ENCODE data around the gene TUSC2.
A peak's percentile ranks its signal among the peaks of the same experiment; 100 is the strongest.
"Not testable (repeated sequence)": the region's sequence is repeated elsewhere in the genome, so short reads cannot be mapped to it uniquely, and the experiment has no call there.

TUSC2 gene

GRCh38 chr3:50318615-50319014 is 9.4 kb downstream of the TUSC2 start:
- no peak for DNase-seq (ENCODE audit: low read depth in 3 of 3)

DNA sequence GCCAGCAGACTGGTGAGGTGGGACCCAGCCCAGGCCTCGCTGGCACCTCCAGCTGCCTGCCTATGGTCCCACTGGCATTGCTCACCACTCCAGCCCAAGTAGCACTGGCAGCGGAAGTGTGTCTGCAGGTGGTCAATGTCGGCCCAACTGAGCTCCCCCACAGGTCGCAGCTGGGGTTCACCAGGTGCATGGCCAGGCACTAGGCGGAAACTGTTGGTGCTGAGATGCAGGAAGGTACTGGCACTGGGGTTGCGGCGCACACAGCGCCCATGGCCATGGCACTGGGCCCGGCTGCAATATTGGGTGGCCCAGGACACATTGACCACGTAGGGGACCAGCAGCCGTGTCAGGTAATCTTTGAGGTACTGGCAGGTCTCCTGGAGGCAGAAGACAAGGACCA is 9.9 kb downstream of the TUSC2 start:
- no peak for DNase-seq (ENCODE audit: low read depth in 3 of 3)

DNA sequence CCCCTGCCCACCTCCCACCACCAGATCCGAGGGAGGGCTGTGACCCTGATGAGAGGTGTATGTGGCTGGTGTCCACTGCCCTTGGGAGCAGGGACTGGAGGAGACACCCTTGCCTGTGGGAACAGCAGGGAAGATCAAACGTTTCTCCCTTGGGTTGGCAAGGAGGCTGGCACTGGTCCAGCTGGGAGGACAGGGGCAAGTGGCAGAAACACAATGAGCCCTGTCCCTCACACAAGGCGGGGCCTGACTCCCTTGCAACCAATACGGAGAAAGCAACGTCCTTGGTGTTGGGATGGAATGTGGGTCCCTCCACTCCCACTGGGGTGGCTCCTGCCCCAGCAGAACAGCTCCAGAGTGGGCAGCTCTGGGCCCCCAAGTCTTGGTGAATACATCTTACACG is 10.7 kb downstream of the TUSC2 start:
- no peak for DNase-seq (ENCODE audit: low read depth in 3 of 3)

DNA sequence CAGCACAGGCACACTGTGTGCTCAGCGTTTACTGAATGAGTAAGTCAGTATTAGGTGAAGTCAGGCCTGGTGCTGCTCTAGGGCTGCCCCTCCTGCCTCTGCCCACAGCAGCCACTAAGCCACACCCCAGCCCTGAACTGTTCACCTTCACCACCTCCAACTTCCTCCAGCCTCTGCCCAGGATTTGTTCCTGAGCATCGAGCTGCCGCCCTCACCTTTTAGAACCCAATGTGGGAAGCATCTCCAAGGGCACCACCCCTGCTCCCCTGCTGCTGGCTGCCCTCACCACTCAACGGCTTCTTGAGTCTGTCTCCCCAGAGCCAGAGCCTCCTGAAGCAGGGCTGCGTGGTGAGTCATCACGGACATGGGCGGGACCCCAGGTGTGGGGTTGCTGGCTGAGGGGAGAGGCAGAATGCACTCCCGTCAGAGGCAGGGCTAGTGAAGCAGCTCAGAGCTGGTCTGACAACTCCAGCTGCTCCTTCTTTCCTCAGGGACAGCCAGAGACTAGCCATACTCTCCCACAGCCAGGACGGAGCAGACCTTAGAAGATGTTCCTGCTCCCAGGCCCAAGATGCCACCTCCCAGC is 11.3 kb downstream of the TUSC2 start:
- DNase-seq (ENCODE audit: low read depth in 3 of 3): peak in 1 of 3 experiments; percentile 62

- DNase-seq (ENCODE audit: low read depth in 3 of 3): no peak
Measured at GRCh38 chr3:50314816-50315215, 13.2 kb downstream of the TUSC2 start.

DNA sequence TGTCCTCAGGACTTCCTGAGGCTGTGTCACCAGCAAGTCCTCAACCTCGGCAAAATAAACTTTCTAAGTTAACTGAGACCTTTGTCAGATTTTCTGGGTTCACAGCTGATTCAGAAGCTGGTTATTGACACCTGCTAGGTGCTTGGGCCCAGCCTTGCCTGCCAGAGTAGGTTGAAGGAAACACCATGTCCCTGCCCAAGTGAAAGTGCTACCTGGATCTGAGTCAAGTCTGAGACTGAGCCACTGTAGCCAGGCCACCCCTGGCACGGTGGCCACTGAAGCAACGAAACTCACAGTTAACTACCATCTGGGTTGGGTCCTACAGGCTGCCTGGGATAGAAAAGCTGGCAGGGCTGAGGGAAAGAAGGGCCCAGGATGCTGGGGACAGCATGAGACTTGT is 13.7 kb downstream of the TUSC2 start:
- no peak for DNase-seq (ENCODE audit: low read depth in 3 of 3)

DNA sequence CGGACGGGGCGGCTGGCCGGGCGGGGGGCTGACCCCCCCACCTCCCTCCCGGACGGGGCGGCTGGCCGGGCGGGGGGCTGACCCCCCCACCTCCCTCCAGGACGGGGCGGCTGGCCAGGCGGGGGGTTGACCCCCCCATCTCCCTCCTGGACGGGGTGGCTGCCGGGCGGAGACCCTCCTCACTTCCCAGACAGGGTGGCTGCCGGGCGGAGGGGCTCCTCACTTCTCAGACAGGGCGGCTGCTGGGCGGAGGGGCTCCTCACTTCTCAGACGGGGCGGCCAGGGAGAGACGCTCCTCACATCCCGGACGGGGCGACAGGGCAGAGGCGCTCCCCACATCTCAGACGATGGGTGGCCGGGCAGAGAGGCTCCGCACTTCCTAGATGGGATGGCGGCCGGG is 16.0 kb downstream of the TUSC2 start:
- not testable (repeated sequence) for DNase-seq (ENCODE audit: low read depth in 3 of 3)

DNA sequence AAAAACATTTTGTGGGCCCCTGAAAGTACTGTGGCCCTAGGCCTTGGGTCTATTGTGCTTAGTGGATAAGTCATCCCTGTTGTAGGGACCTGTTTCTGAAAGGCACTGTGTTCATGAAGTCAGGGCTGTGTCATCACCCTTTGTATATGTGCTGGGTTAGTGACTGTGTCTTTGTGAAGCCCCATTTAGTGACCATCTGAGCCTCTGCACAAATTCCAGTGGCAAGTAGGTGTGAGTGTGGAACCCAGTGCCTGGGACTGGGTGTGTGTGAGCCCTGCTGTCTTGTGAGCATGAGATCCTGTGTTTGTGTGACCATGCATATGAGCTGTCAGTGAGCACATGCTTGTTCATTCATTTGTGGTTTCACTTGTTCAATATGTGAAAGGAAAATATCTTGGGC is 23.4 kb downstream of the TUSC2 start:
- DNase-seq (ENCODE audit: low read depth in 3 of 3): no peak

- no peak for DNase-seq (ENCODE audit: low read depth in 3 of 3)
Measured at GRCh38 chr3:50303013-50303815, 24.8 kb downstream of the TUSC2 start, which contains the start of gene HYAL1. Gene HYAL1 (minus strand): TSS chr3:50303574. CDS start chr3:50302956, 618 bp downstream.

DNA sequence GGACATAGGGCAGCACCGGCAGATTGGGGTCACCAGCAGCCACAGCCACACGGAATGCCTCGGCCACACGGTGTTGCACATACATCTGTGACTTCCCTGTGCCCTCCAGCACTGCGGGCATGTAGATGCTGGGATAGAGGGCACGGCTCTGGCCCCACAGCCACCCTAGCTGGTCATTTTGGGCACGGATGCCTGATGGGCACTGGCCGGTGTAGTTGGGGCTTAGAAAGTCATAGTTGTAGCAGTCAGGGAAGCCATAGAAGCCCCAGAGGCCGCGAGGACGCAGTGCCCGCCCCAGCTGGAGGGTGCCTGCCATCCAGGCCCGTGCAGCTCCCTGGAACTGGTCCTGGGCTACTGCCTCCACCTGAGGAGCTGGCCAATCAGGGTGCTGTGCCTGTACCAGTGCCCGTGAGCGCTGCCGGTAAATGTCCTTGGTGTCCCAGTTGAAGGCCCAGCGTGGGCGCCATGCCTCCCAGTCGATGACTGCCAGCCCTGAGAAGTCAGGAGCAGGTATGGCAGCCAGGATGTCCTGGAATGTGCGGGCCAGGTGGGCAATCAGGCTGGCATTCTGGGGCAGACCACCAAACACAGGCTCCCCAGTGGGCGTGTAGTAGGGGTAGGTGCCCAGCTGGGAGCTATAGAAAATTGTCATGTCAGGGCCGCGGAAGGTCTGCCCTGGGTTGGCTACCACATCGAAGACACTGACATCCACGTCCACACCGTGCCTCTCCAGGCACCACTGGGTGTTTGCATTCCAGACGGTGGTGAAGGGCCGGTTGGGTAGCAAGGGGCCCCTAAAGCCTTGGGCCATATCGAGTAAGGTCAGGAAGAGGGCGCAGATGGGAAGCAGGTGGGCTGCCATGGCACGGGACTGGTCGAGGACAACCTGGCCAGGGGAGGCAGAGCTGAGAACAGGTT is 25.7 kb downstream of the TUSC2 start:
- DNase-seq (ENCODE audit: low read depth in 3 of 3): no peak

DNA sequence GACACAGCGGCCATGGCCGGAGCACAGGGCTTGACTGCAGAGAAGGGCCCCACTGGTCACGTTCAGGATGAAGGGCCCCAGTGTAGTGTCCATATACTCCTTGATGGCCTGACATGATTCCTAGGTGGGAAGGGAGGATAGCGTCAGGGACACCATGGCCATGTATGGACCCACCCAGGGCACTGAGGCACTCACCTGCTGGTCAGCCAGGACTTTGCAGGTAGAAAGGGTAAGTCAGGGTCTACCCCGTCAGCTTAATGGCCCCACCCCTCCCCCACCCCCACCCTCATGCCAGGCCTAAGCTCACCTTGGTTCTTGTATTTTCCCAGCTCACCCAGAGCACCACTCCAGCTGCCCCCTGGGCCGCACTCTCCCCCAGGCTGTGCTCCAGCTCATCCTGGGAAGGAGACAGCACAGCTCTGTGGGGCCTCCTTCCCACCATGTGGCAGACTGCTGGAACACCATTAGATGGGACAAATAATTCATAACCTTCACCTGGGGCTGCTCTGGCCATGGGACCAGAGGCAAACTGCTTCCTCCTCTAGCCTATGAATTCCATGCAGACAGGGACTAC is 27.3 kb downstream of the TUSC2 start:
- no peak for DNase-seq (ENCODE audit: low read depth in 3 of 3)

DNA sequence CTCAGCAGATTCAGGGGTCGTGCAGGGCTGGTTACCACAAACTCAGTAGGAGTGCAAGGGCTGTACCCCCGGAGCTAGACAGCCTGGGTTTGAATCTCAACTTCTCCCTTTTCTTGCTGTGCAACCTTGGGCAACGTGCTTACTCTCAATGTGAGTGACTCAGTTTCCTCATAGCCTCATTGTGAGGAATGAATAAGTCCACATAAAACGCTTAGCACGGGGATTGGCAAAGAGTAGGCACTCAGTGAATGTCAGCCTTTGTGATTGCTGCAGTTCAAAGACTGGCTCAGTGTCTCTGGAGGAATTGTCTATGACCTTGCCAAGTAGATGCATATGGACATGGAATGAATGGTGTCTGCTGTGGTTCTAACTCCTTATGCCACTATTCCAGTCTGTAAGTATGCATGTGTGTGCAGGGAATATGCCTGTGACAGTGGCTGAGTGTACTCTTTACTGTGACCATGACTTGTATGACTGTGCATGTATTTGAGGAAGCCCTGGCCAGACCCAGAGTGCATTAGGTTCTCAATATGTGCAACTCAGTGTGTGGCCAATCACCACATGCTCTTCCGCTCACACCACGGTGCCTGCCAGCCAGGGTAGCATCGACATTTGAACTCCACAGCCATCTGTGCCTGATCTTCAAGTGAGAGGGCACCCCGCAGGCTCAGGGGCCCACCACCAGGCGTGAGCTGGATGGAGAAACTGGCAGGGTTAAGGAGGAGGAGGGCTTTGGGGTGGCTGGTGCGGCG is 27.9 kb downstream of the TUSC2 start:
- no peak for DNase-seq (ENCODE audit: low read depth in 3 of 3)

DNA sequence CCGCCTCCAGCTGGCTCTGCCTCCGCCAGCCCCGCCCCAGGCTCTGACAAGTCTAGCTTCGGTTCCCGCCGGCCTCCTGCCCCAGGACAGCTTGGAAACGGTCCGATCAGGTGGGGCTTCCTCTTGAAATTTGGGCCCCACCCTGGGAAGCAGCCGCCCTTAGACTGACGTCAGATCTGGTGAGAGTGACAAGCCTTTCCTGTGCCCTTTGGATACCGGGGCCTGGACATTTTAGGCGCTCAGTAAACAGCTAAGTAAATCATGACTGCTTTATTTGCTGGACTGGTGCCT is 28.4 kb downstream of the TUSC2 start:
- DNase-seq (ENCODE audit: low read depth in 3 of 3): no peak

- DNase-seq (ENCODE audit: low read depth in 3 of 3): peak; percentile 97 to 99 (median 98)
Measured at GRCh38 chr3:50298836-50299637, 29.0 kb downstream of the TUSC2 start, which contains the start of the genes HYAL3 and NAA80. Gene HYAL3 (minus strand): TSS chr3:50299405. CDS start chr3:50295602, 3,803 bp downstream. Gene NAA80 (minus strand): TSS chr3:50299405. CDS start chr3:50297463, 1,942 bp downstream.

GRCh38 chr3:50297896-50298725 is 29.9 kb downstream of the TUSC2 start:
- DNase-seq (ENCODE audit: low read depth in 3 of 3): no peak

GRCh38 chr3:50297384-50297775 is 30.6 kb downstream of the TUSC2 start:
- DNase-seq (ENCODE audit: low read depth in 3 of 3): no peak

DNA sequence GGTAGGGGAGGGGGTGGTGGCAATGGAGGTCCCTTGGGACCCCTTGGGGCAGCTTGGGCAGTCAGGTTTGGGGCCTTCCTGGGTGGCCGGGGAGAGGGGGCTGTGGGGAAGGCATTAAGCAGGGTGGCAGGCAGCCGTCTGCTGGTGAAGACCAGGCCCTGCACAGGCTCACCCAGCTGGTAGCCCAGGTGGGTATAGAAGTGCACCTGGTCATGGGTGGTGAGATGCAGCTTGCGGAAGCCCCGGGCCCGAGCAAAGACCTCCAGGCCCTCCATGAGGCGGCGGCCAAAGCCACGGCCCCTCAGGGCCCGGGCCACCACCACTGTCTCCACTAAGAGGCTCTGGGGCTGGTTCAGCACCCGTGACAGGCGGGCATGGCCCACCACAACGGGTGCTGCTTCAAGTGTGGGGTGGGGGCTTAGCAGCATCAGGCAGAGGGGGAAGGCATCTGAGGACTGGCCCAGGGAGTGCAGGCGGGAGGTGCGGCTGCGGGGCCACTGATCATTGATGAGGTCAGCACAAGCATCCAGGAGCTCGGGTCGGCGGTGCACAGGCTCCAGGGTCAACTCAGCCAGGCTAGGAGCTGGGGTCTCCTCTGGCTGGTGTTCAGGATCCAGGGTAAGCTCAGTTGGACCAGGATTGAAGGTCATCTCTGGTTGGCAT is 31.2 kb downstream of the TUSC2 start:
- no peak for DNase-seq (ENCODE audit: low read depth in 3 of 3)

GRCh38 chr3:50295553-50296431 is 32.2 kb downstream of the TUSC2 start:
- no peak for DNase-seq (ENCODE audit: low read depth in 3 of 3)

Measured in stimulated activated CD4-positive, alpha-beta T cell treated with anti-CD3 and anti-CD28 coated beads, TNF-alpha, amount 100 ng/mL, for 4 hours (primary cell).